HG03354 (cell line): Measurements from ENCODE around the gene LENG9.

Experiments used
- ATAC-seq: cut with Tn5 transposase; IDR thresholded peaks from one replicate; pipeline ENCODE4 v1.9.1; 2021; ENCODE audit warnings: mild to moderate bottlenecking; ENCODE audit not compliant: unreplicated experiment, poor library complexity, severe bottlenecking

Gene LENG9

GRCh38 chr19:54427586-54427985 lies 36.0 kb downstream of the LENG9 start:
- no peak for ATAC-seq

- ATAC-seq = no peak
Measured at GRCh38 chr19:54426291-54426931, 37.2 kb downstream of the LENG9 start.

GRCh38 chr19:54425382-54425723 lies 38.2 kb downstream of the LENG9 start:
- ATAC-seq = no peak

GRCh38 chr19:54424660-54425381 lies 38.8 kb downstream of the LENG9 start:
- ATAC-seq = no peak

GRCh38 chr19:54424201-54424600 lies 39.4 kb downstream of the LENG9 start:
- no peak for ATAC-seq

GRCh38 chr19:54422136-54422535 lies 41.4 kb downstream of the LENG9 start:
- no peak for ATAC-seq

- ATAC-seq = no peak
Measured at GRCh38 chr19:54421521-54421920, 42.1 kb downstream of the LENG9 start.

GRCh38 chr19:54421169-54421516 lies 42.4 kb downstream of the LENG9 start:
- ATAC-seq = no peak

- ATAC-seq = no peak
Measured at GRCh38 chr19:54420383-54421168, 43.0 kb downstream of the LENG9 start.

- ATAC-seq = no peak
Measured at GRCh38 chr19:54420068-54420382, 43.6 kb downstream of the LENG9 start.

- no peak for ATAC-seq
Measured at GRCh38 chr19:54418930-54419800, 44.4 kb downstream of the LENG9 start.

- no peak for ATAC-seq
Measured at GRCh38 chr19:54418030-54418929, 45.3 kb downstream of the LENG9 start.

- no peak for ATAC-seq
Measured at GRCh38 chr19:54416695-54417491, 46.7 kb downstream of the LENG9 start.

- ATAC-seq = no peak
Measured at GRCh38 chr19:54415901-54416673, 47.5 kb downstream of the LENG9 start.

GRCh38 chr19:54415208-54415900 lies 48.2 kb downstream of the LENG9 start, which contains the start of gene TTYH1:
TSS of gene TTYH1 (plus strand) at chr19:54415464. CDS start at chr19:54415553, 89 bp downstream.
- ATAC-seq = no peak

GRCh38 chr19:54414156-54414555 lies 49.4 kb downstream of the LENG9 start:
- no peak for ATAC-seq

- ATAC-seq = no peak
Measured at GRCh38 chr19:54412877-54413276, 50.7 kb downstream of the LENG9 start.
